HEK293T (cell line): ENCODE measurements around the gene C1QB.

Experiments
- BHLHE40 ChIP-seq: fragments of 450-650 bp; IDR thresholded peaks from 2 replicates; pipeline ENCODE4 v1.6.1; 2016; ENCODE audit warnings: mild to moderate bottlenecking, moderate library complexity, borderline replicate concordance
- FOXA1 ChIP-seq: fragments of 450-650 bp; IDR thresholded peaks from 2 replicates; pipeline ENCODE4 v1.6.1; 2016; ENCODE audit warnings: mild to moderate bottlenecking
- FOXK2 ChIP-seq: fragments of 450-650 bp; IDR thresholded peaks from 2 replicates; pipeline ENCODE4 v1.6.1; 2016; ENCODE audit warnings: mild to moderate bottlenecking
- SP1 ChIP-seq: fragments of 450-650 bp; IDR thresholded peaks from 2 replicates; pipeline ENCODE4 v1.6.1; 2017

- TF ChIP-seq SP1 (no peak), FOXA1 (no peak), BHLHE40 (no peak), FOXK2 (no peak)
These were observed 36.5 kb upstream of the C1QB start for GRCh38 chr1:22616571-22616970.
